ENCODE measurements around the gene CMIP. TPM values are rescaled to one million over a fixed set of nuclear protein-coding genes. Genes with fewer than 3 reads are reported as not detected.

CMIP gene
- polyA plus RNA-seq, 1 of the 3 experiments (the other 2 are of a cell fraction): 5.4 TPM

DNA sequence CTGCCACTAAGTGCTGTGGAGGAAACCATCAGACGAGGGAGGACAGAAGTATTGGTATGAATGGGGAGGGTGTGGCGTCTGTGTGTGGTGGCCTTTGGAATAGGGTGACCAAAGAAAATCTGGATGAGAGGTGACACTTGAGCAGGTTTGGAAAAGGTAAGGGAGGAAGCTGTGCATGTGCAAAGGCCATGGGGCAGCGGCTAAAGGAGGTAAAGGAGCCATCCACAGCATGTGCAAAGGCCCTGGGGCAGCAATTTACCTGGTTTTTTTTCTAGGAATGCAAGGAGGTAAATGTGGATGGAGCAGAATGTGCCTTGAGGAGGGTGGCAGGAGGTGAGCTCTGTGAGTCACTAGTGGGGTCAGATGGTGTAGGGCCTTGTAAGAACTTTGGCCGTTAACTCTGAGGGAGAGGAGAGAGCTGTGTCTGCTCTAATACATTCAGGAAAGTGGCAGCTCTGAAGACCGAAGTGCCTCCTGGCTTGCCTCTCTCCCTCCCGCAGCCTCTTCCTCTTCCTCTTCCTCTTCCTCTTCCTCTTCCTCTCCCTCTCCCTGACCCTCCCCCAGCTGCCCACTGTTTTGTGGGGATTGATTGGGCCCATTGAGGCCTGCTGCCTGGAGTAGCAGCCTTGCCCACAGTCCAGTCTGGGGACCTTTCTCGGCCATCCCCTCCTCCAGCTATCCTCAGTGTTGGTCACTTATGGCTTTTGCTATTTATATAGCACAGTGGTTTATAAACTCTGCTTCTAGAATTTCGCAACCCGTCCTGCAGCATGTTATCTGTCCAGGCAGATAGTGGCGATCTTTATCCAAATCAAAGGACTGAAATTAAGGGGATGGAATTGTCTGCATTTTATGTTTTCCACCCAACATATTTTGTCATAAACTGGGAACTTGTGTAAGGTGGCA lies 38.7 kb downstream of the CMIP start:
- POLR2A ChIA-PET: no interaction called here
- Histone ChIP-seq H3K9ac (no peak overlapping the region), H3F3A (replicated peaks; ENCODE audit: insufficient read depth) (no peaks in the 10 kb centered on the region), H3K36me3 (replicated peaks in 1 of 2; ENCODE audit: control insufficient read depth in 1 of 2, insufficient read depth in 2 of 2, low read length in 1 of 2) (no peaks in the 10 kb centered on the region), H3K4me3 (ENCODE audit: low read depth in 2 of 2, low read length in 1 of 2) (no peak overlapping the region), H3K4me1 (ENCODE audit: control insufficient read depth in 1 of 2, insufficient read depth in 2 of 2, low read depth in 1 of 2, low read length in 1 of 2) (peaks cover 0 to 59% of the 10 kb centered on the region in 2 experiments; a peak in 2 of 4 replicates), H4K20me1 (ENCODE audit: insufficient read depth) (peaks cover 36% of the 10 kb centered on the region; the same call in 1 of the 2 replicates), H3K9me3 (no peaks in the 10 kb centered on the region), H3K4me2 (no peak overlapping the region), H3K79me2 (ENCODE audit: insufficient read depth) (peaks cover 24% of the 10 kb centered on the region; the same call in 1 of the 2 replicates), H3K9me2 (no peaks in the 10 kb centered on the region), H3K27ac (ENCODE audit: low read depth in 2 of 2, low read length in 1 of 2) (no peak overlapping the region), H3K27me3 (ENCODE audit: insufficient read depth) (no peaks in the 10 kb centered on the region), H2AFZ (ENCODE audit: low read depth) (no peak overlapping the region)
- TF ChIP-seq EP300 (IDR thresholded peaks at IDR 0.05; ENCODE audit: borderline replicate concordance in 1 of 2, low read depth in 1 of 2, low read length in 1 of 2): no peak
- TF ChIP-seq SIN3A (IDR thresholded peaks at IDR 0.05; ENCODE audit: borderline replicate concordance, low read depth, low read length): no peak
- TF ChIP-seq RXRA (IDR thresholded peaks at IDR 0.05; ENCODE audit: borderline replicate concordance, low read depth): no peak
- no peak for TF ChIP-seq FOXM1 (IDR thresholded peaks at IDR 0.05; ENCODE audit: low read depth)
- no peak for TF ChIP-seq SMC3 (IDR thresholded peaks at IDR 0.05; ENCODE audit: low read depth, low read length)
- no peak for TF ChIP-seq REST (IDR thresholded peaks at IDR 0.05; ENCODE audit: low read depth, low read length)
- no peak for TF ChIP-seq FOSL2 (IDR thresholded peaks at IDR 0.05; ENCODE audit: borderline replicate concordance, low read depth)
- TF ChIP-seq GABPA (IDR thresholded peaks at IDR 0.05; ENCODE audit: low read depth): no peak
- TF ChIP-seq TAF1 (IDR thresholded peaks at IDR 0.05; ENCODE audit: borderline replicate concordance, low read depth, low read length): no peak
- TF ChIP-seq, protein P1, sequence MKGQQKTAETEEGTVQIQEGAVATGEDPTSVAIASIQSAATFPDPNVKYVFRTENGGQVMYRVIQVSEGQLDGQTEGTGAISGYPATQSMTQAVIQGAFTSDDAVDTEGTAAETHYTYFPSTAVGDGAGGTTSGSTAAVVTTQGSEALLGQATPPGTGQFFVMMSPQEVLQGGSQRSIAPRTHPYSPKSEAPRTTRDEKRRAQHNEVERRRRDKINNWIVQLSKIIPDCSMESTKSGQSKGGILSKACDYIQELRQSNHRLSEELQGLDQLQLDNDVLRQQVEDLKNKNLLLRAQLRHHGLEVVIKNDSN (IDR thresholded peaks at IDR 0.05; ENCODE audit: borderline replicate concordance, low read depth): no peak
- TF ChIP-seq MAX (IDR thresholded peaks at IDR 0.05; ENCODE audit: low read depth): no peak
- TF ChIP-seq TEAD4 (IDR thresholded peaks at IDR 0.05; ENCODE audit: borderline replicate concordance, insufficient read depth): no peak
- TF ChIP-seq MXI1 (IDR thresholded peaks at IDR 0.05; ENCODE audit: low read depth, low read length): no peak
- no peak for TF ChIP-seq POLR2AphosphoS5 (IDR thresholded peaks at IDR 0.05; ENCODE audit: low read depth, low read length)
- TF ChIP-seq, protein P2, sequence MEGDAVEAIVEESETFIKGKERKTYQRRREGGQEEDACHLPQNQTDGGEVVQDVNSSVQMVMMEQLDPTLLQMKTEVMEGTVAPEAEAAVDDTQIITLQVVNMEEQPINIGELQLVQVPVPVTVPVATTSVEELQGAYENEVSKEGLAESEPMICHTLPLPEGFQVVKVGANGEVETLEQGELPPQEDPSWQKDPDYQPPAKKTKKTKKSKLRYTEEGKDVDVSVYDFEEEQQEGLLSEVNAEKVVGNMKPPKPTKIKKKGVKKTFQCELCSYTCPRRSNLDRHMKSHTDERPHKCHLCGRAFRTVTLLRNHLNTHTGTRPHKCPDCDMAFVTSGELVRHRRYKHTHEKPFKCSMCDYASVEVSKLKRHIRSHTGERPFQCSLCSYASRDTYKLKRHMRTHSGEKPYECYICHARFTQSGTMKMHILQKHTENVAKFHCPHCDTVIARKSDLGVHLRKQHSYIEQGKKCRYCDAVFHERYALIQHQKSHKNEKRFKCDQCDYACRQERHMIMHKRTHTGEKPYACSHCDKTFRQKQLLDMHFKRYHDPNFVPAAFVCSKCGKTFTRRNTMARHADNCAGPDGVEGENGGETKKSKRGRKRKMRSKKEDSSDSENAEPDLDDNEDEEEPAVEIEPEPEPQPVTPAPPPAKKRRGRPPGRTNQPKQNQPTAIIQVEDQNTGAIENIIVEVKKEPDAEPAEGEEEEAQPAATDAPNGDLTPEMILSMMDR (IDR thresholded peaks at IDR 0.05): no peak
- no peak for TF ChIP-seq NRF1 (IDR thresholded peaks at IDR 0.05; ENCODE audit: low read depth, low read length)
- no peak for TF ChIP-seq RCOR1 (IDR thresholded peaks at IDR 0.05; ENCODE audit: low read length)
- TF ChIP-seq USF2 (IDR thresholded peaks at IDR 0.05; ENCODE audit: borderline replicate concordance, low read depth, low read length): no peak
- CTCF ChIA-PET: interaction anchor here (0.9 to 1.4 kb wide), 3 partner anchors 10 to 12 kb away, joined by 3 to 4 read pairs (median 3); no protein-coding TSS in a partner anchor
- DNase-seq: no peak
- WGBS (ENCODE audit: low lambda C conversion rate): 91% methylated on average over 10 of the region's 10 CpGs

All from SK-N-SH (cell line).